ENCODE results near the gene RERGL. TPM values are rescaled to one million over a fixed set of nuclear protein-coding genes. Genes with fewer than 3 reads are reported as not detected.

RERGL gene
- total RNA-seq, 1 experiment from 2014 or later = not detected

Other genes starting within 250 kb of the RERGL start
- not detected in 2 replicates for gene PIK3C2G, start 171.3 kb upstream of the RERGL start, total RNA-seq (2014; rRNA removed; shearing (Covaris generic))

All from H4 (cell line).